Cardiac fibroblast (primary cell): ENCODE measurements around the gene NXPE3.

Experiments used
- DNase-seq, 2 donors: peaks; one replicate each; pipeline versions ENCODE4 v3.0.0 to v3.0.0-alpha.2; 2010; ENCODE audit warnings: low read depth in 2 of 2
- H3K4me3 ChIP-seq, 2 donors: replicated peaks in 1 of 2; 1 replicate in 1 of 2; 2 replicates in 1 of 2; pipeline ENCODE4 v1.5.1; 2011; ENCODE audit warnings: low read depth in 2 of 2, low read length in 2 of 2, mild to moderate bottlenecking in 2 of 2, moderate library complexity in 1 of 2
- TF ChIP-seq, protein P1 (sequence below): IDR thresholded peaks from one replicate; pipeline ENCODE4 v1.5.1; 2011; ENCODE audit warnings: low read depth, mild to moderate bottlenecking, low read length, inconsistent platforms

Gene NXPE3

DNA sequence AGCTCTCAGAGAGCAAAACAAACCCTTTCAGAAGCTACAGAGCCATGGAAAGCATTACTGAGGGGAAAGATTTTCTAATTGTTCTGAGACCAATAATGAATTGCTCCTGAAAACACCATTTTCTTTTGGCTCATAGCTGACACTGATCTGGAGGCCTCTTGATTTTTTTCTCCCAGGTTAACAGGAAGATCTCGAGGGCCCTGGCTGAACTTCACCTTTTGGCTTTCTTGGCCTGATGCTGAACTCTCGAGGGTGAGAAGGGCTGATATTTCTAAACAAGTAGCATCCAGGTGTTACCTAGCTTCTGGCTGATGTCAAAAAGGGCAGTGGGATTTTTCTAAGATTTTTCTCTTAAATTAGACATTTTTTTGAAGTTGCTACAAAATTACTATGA lies 50.4 kb downstream of the NXPE3 start:
- H3K4me3 ChIP-seq, result peak overlapping the region in 1 of 2 donors; percentile 21
- TF ChIP-seq, protein P1, sequence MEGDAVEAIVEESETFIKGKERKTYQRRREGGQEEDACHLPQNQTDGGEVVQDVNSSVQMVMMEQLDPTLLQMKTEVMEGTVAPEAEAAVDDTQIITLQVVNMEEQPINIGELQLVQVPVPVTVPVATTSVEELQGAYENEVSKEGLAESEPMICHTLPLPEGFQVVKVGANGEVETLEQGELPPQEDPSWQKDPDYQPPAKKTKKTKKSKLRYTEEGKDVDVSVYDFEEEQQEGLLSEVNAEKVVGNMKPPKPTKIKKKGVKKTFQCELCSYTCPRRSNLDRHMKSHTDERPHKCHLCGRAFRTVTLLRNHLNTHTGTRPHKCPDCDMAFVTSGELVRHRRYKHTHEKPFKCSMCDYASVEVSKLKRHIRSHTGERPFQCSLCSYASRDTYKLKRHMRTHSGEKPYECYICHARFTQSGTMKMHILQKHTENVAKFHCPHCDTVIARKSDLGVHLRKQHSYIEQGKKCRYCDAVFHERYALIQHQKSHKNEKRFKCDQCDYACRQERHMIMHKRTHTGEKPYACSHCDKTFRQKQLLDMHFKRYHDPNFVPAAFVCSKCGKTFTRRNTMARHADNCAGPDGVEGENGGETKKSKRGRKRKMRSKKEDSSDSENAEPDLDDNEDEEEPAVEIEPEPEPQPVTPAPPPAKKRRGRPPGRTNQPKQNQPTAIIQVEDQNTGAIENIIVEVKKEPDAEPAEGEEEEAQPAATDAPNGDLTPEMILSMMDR, result no peak
- DNase-seq, result no peak

DNA sequence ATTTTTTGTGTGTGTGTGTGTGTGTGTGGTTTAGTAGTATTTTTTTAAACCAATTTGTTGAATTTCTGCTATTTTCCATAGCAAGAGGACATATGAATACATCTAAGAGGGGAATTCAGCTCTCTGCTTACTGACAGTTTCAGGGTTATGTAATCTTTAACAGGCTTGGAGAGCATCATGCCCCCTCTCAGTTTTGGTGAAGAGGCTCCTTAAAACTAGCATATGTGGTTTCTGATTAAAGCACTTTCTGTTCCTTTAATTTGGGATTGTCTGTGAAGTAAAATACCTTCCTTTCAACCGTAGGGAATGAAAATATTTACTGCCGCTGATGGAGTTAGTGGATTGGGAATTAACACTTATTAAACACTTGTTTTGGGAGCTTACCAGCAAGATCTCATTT lies 50.9 kb downstream of the NXPE3 start:
- TF ChIP-seq, protein P1, result no peak
- no peak overlapping the region for H3K4me3 ChIP-seq
- no peak for DNase-seq

DNA sequence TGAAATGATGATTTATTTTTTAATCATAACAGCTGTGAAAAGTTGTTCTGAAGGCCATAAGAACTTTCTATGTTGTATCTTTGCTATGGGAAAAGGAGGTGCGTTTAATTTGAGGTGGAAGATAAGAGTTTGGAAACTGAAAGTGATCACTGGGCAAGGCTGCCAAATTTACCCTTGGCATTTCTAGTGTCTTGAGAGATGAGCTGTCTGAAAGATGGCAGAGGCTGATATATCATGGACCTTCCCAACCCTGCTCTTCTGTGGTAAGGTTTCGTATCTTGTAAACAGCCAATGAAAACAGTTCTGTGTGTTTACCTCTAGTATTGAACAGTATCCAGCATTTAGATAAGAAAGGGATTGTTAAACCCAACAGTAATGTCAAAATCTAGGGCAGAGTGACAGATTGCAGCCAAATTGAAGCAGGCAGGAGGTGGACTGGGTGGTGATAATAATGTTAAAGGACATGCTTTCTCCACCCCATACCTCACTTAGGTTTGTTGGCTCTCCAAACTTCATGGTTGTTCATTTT lies 54.5 kb downstream of the NXPE3 start:
- TF ChIP-seq, protein P1, result no peak
- H3K4me3 ChIP-seq, result no peak overlapping the region
- no peak for DNase-seq

DNA sequence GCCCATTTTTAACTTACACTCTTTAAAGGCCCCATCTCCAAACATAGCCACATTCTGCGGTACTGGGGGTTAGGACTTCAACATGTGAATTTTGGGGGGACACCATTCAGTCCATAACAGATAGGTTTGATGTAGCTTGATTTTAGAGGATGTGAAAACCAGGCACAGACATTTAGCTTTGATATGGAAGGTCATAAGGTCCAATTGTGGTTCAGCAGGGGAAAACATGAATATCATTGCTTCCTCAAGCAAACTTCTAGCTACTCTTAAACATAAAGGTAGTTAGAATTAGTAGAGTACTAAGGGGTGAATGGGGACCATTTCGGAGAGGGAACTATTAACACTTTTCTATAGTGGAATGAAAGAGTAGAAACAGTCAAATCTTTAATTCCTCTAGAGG lies 56.7 kb downstream of the NXPE3 start:
- TF ChIP-seq, protein P1, result no peak
- H3K4me3 ChIP-seq, result no peak overlapping the region
- no peak for DNase-seq

GRCh38 chr3:101836160-101836559 lies 57.1 kb downstream of the NXPE3 start:
- TF ChIP-seq, protein P1, result no peak
- DNase-seq, result no peak
- no peak overlapping the region for H3K4me3 ChIP-seq

- no peak overlapping the region for H3K4me3 ChIP-seq
- DNase-seq, result peak; percentile 85 to 87
- TF ChIP-seq, protein P1, result no peak
Measured at GRCh38 chr3:101836652-101837598, 57.9 kb downstream of the NXPE3 start.
